Stromal cell of bone marrow (primary cell): ENCODE results near the gene SIPA1L3.

Experiments used
- DNase-seq: peaks from one replicate; pipeline ENCODE4 v3.0.0-alpha.2; 2012; ENCODE audit warnings: low read depth

SIPA1L3 gene

DNA sequence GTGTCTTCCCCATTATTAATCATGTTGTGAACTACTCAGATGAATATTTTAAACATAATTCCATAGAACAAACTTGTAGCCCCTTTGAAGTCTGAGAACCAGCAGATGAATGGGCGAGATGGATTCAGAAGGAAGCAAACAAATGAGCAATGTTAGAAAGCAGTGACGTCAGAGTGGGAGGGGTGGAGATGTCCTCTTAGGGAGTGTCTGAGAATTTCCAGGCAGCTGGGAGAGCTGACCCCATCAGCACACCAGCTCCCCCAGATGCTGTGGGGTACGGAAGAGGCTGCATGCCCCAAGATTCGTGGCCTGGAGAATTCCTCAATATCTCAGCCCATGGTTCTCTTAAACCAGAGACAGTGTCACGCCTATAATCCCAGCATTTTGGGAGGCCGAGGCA is 248.4 kb downstream of the SIPA1L3 start:
- no peak for DNase-seq

DNA sequence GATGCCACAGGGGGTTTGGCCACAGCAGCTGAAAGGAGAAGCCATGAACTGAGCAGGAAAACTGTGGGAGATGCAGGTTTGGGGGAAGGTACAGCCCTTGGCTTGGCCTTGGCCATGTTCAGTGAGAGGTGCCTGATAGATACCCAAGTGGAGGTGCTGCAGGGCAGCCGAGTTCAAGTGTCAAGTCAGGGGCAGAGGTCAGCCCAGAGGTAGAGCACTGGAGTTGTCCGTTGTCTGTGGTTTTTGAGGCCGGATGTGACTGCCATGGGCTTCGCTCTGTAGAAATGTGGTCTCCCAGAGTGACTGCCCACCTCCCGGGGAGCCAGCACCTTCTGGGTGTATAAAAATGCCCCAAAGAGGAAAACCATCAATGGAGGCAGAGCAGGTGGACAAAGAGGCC is 251.7 kb downstream of the SIPA1L3 start:
- no peak for DNase-seq

DNA sequence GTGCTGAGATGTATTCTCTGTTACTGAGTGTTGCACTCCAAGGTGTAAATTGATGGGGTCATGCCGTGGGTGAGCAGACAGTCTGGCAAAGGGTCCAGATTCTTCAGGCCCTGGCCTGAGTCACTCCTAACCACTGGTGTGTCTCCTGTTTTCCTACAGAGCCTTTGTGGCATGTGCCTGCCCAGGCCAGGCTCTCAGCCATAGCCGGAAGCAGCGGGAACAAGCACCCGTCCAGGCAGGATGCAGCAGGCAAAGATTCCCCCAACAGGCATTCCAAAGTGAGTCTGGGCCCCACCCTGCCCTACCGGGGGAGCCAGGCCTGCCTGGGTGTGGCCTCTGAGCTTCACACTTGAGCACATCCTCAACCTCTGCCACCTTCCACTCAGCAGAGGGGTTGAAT is 255.1 kb downstream of the SIPA1L3 start:
- DNase-seq = no peak

DNA sequence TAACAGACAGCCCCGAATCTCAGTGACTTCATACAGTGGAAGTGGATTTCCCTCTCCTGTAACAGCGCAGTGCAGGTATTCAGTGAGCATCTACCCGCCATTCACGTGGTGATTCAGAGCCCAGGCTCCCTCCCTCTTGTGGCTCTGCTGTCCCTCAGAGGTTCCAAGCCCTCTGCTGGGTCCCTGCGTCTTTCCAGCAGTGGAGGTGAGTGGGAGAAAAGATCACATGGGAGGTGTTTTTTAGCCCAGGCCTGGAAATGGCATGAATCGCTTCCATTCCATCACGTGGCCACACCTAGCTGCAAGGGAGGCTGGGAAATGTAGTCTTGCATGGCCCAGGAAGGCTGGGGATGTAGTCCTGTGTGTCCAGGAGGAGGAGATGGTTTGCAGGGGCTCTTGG is 255.6 kb downstream of the SIPA1L3 start:
- DNase-seq = no peak

DNA sequence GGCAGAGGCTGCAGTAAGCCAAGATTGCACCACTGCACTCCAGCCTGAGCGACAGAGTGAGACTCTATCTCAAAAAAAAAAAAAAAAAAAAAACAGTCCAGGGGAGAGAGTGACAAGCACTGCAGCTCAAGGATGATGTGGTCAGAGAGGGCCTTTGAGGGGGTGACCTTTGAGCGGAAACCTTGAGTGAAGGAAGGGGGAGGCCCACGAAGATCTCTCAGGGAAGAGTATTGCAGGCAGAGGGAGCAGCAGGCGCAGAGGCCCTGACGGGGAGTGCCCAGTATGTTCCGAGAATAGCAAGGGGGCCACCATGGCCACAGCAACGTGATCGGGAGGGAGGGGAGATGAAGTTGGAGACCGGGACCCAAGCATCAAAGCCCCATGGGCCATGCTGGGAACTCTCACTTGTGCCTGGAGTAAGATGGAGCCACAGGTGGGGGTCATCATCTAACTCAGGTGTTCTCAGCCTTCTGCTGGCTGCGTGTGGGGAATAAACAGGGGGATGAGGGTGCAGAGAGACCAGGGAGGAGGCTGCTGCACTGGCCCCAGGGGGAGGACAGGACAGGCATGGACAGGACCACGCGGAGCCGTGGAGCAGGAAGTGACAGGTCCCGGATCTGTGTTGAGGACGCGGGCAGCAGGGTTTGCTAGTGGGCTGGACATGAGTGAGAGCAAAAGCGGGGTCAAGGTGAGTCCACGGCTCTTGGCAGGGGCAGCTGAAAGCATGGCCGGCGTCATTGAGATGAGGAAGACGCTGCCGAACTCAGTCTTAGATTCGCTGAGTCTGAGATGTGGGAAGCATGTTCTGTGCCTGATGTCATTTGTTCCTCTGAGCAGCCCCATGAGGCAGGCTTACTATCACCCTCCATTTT is 256.6 kb downstream of the SIPA1L3 start:
- no peak for DNase-seq

DNA sequence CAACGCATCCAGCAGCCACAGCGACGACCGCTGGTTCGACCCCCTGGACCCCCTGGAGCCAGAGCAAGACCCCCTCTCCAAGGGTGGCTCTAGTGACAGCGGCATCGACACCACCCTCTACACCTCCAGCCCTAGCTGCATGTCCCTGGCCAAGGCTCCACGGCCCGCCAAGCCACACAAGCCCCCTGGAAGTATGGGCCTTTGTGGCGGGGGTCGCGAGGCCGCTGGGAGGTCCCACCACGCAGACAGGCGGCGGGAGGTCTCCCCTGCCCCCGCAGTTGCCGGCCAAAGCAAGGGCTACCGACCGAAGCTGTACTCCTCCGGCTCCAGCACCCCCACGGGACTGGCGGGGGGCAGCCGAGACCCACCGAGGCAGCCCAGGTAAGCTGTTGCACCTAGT is 257.5 kb downstream of the SIPA1L3 start:
- no peak for DNase-seq

DNA sequence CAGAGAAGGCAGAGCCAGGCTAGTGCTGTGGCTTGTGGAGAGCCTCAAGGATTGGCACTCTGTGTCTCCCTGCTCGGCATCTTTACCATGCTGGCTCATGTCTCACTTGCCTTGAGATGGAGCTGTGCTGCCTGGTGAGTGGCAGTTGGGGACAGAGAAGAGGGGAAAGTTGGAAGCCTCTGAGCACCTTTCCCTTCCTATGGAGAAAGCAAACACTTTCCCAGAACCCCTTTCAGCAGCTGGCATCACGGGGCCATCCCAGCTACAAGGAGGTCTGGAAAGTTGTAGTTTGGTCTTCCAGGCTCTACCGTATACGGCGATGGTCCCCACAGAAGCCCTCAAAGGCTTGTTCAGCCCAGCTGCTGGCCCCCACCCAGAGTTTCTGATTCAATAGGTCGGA is 258.3 kb downstream of the SIPA1L3 start:
- DNase-seq = no peak

DNA sequence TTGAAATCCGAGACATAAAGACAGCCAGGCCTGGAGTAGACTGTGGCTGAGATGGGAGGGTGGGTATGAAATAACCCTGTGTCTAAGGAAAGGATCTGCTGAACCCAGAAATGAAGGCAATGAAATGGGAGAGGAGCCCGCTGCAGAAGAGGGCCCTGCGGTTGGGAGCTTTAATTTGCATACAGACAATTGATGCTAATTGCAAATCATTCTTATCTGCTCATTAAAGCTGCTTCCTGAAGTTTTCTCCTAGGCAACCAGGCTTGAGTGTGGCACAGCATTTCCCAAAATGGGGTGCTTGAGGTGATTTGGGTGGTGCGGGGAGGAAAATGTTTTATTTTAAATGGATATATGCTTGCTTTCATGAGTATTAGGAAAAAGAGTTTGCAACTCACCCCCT is 261.6 kb downstream of the SIPA1L3 start:
- DNase-seq = no peak

DNA sequence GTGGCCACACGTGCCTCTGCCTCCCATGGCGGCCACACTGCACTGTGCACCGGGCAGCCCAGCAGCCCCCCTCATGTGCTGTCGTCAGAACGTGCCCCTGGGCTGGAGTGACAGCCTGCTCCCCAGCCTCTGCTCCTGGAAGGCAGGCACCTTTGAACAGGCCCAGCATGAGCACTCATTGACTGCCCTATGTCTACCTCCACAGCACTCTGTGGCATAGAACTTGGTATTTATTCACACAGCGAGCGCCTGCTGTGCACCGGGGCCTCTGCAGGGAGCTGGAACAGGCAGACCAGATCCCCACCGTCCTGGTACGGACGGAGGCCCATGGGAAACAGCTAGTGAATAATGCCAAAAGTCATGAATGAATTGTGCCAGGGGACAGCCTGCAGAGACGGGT is 263.3 kb downstream of the SIPA1L3 start:
- DNase-seq = no peak

DNA sequence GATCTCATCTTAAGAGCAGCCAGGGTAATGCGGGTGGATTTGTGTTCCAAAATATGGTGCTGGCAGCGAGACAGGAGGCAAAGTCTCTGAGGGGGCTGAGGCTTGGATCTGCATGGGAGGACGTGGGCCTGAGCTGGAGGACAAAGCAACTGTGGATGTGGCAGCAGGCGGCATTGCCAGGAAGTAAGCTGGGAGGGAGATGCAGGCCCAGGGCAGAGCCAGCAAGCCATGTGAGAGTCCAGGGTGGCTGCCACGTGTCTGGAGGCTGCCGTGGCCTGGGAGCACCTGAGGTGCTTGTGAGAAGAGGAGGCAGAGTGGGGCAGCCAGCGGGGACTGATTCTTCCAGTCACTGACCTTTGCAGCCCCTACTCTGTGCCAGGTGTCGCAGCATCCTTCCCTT is 265.0 kb downstream of the SIPA1L3 start:
- DNase-seq = no peak

DNA sequence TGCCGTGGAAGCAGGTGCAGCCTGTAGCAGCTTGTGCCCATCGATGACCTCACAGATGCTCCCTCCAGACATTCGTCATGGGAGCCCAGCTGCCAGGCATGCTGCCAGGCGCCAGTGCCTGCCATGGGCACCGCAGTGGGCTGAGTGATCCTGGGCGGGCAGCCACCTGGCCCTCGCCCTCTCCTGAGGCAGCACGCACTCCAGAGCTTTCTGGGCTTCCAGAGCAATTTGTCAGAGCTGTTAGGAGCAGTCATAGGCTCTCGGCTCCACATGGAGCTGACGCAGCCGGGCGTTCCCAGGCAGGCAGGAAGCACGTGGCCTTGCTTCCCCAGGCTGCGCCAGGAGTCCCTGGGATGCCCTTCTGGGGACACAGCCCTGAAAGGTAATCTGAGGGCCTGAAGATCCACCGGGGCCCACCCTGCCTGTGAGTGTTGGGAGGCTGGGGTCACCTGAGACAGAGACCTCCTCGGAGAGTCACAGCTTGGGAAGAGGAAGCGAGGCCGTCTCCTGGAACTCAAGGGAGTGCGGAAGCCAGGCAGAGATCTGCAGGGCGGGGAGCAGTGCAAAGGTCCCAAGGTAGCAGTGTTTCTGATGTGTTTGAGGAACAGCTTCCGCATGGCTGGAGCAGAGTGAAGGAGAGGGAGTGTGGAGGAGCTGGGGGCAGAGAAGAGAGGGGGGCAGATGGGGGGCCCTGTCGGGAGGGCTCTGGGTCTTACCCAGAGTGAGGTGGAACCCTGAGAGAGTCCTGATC is 266.5 kb downstream of the SIPA1L3 start:
- peak; percentile 48 for DNase-seq

DNA sequence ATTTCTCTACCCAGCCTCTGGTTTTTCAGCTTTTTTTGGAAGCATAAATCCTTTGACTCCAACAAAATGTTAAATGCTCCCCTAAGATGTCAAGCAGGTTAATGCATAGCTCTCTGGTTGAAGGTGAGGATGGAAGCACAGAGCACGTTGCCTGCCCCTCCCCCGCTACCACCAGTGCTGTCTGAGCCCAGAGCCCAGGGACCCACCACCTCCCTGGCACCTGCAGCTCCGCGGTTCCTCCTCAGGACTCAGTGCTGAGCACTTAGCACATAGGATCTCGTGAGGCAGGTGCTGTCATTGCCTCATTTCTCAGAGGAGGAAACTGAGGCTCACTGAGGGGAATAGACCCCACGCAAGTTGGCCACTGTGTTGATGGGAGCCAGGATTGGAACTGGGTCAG is 268.4 kb downstream of the SIPA1L3 start:
- DNase-seq = no peak

DNA sequence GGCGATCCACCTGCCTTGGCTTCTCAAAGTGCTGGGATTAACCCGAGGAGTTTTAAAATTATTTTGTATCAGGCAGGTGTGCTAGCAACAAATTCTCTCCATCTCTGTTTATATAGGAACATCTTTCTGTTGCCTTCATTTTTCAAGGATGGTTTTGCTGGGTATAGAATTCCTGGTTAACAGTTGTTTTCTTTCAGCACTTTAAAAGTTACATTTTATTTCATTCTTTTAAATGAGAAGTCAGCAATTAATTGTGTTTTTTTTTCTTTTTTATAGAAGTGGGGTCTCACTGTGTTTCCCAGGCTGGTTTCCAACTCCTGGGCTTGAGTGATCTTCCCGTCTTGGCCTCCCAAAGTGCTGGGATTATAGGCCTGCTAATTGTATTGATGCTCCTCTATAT is 273.1 kb downstream of the SIPA1L3 start:
- DNase-seq = no peak

DNA sequence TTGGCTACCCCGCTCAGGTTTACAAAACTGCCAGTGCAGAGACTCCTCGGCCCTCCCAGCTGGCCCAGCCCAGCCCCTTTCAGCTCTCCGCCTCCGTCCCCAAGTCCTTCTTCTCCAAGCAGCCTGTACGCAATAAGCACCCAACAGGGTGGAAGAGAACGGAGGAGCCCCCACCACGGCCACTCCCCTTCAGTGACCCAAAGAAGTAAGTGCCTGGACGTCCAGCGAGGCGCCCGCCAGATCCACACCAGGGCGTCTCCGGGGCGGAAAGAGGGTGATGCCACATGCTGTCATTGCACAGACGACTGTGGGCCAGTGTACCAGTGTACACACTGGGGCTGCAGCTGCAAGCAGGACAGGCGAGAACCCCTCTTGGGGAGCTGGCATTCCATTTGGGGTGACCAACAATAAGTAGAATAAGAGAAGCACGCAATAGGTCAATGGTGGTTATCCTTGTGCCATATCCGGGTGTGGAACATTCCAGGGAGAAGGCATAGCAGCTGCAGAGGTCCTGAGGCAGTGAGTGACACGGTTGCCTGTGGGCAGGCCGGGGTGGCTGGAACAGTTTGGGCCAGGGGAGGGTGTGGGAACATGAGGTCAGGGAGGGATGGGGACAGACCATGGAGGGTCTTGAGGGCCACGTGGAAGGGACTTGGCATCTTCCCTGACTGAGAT is 275.7 kb downstream of the SIPA1L3 start:
- DNase-seq = no peak

DNA sequence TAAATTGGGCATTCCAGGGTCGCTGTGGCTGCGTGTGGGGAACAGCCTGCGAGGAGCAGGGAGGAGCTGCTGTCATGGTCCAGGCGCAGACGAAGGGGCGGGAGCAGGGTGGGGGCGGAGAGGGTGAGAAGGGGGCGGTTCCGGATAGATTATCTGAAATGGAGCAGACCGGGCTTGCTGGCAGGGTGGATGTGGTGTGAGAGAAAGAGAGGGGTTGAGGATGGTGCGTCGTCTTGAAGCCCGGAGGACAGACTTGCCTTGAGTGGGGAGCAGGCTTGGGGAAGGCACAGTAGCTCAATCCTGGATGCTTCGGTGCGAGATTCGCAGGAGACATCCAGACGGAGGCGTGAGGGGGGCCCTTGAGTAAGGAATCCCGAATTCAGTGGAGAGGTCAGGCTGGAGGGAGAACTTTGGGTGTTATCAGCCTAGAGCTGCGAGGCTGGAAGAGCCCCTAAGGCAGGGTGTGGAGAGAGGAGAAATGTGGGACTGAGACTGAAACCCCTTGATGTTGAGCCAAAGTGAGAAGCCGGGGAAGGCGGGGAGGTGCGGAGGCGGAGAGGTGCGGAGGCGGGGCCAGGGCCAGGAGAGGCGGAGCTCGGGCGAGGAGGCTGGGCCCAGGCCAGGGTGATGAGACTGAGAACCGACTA is 276.4 kb downstream of the SIPA1L3 start:
- no peak for DNase-seq

DNA sequence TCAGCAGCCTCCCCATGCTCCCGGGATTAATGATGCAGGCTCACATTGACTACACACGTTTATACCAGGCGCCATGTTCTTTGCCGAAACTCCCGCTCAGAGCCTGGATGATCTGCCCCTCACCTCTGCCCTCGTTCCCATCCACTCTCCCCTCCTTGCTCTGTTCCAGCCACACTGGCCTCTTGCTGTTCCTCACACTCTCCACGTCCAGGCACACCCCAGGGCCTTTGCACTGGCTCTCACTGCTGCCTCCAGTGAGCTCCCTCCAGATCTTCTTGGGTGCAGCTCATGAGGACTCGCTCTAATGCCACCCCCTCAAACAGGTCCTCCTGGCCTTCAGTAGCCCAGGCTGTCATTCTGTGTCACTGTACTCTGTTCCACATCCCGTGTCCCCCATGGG is 277.8 kb downstream of the SIPA1L3 start:
- DNase-seq = no peak

DNA sequence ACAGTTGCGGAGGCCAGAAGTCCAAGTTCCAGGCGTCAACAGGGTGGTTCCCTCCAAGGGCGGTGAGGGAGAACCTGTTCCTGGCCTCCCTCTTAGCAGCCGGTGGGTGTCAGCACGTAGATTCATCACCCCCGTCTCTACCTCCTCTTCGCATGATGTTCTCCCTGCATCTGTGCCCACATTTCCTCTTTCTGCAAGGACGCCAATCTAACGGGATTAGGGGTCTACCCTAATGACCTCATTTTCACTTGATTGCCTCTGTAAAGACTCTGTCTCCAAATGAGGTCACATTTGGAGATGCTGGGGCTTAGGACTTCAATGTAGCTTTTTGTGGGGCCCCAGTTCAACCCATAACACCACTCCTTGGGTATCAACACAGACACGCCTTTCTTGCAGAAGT is 278.6 kb downstream of the SIPA1L3 start:
- no peak for DNase-seq

DNA sequence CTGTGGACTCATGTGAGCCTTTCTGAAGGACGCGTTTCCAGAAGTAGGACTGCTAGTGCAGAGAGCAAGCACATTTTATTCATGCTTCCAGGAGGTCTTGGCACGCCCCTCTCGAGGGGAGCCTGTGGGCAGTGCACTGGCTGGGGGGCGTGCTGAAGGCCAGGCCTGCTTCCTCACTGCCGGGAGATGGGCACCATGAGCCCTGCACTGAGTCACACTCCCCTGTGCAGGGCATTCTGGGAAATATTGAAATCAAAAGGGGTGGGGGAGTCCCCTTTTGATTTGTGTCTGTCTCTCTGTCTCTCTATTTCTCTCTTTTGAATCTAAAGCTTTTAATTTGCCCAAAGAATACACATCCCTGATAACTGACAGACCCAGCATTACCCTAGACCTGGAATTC is 283.1 kb downstream of the SIPA1L3 start:
- no peak for DNase-seq

DNA sequence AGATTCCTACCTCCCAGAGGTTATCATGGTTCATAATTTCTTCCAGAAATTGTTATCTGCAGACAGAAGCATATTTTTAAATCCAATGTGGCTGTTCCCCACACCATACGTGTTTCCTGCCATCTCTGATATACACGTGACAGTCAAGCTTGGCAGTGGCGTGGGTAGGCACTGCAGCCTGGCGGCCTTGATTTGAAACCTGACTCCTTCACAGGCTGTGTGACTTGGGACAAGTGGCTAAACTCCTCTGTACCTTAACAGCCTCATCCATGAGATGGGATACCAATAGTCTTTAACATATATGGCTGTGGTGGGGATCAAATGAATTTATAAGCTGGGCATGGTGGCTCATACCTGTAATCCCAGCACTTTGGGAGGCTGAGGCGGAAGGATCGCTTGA is 283.8 kb downstream of the SIPA1L3 start:
- DNase-seq = no peak

DNA sequence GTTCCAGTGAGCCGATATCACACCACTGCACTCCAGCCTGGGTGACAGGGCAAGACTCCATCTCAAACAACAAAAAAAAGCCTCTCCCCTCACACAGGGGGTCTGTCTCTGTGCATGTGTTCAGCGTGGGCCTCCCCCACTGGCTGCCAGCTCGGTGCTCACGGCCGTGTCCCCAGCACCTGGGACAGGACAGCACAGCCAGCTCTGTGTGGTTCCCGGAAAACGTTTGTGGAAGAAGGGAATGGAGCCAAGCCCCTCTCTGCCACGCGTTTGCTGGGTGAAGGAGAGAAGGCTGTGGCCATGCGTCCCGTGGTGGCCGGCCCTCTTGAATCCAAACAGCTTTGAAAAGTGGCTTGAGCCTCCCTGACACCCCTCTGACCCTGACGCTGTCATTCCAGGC is 284.7 kb downstream of the SIPA1L3 start:
- no peak for DNase-seq

DNA sequence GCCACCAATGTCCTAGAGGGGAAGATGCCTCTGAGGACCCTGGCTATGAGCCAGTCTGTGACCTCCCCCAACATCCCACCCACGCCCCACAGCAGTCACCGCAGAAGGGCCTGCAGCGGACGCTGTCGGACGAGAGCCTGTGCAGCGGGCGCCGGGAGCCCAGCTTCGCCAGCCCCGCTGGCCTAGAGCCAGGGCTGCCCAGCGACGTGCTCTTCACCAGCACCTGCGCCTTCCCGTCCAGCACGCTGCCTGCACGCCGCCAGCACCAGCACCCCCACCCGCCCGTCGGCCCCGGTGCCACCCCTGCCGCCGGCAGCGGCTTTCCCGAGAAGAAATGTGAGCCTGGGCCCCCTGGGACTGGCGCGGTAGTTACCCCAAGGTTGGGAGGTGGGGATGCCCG is 286.4 kb downstream of the SIPA1L3 start:
- no peak for DNase-seq

DNA sequence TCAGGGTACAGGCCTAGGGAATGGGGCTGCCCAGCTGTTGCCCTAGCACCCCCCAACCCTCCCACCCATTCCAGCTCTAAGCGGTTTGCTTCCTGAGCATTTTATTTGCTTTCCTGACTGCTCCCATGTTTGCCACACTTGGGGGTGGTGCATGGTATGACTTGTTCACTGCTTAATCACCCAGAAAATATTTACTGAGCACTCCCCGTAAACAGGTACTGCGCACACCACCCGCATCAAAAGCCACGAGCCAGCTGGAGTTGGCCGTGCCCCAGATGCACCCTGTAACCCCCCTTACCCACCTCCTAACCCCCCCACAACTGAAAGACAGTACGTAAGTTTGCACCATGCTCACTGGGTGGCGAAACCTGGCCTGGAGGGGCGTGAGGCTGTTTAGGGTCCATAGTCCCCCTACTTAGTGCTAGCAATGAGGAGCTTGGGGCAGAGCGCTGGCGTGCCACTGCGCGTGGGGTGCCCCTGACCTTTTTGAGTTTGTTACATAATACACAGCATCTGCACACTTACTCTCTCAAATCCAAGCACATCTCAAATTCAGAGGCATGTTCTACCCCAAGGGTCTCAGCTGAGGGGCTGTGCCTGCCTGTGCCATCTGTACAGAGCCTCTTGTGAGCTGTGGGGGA is 287.2 kb downstream of the SIPA1L3 start:
- DNase-seq = no peak
